Uterus (tissue), 2 donors: ENCODE data around the gene SLCO1A2.

Experiments
- POLR2A ChIP-seq, 2 donors: fragments of 450-650 bp; IDR thresholded peaks; one replicate each; pipeline ENCODE4 v1.6.1; 2016; ENCODE audit warnings: antibody characterized with exemption in 2 of 2, mild to moderate bottlenecking in 1 of 2, moderate library complexity in 1 of 2
- TF ChIP-seq, protein P1 (sequence below), 4 experiments: fragments of 200-600 bp in 2 of 4; fragments of 450-650 bp in 2 of 4; sonication (generic) in 2 of 4; IDR thresholded peaks; one replicate each; pipeline ENCODE4 v1.5.1; 2016 to 2019; ENCODE audit warnings: antibody characterized with exemption in 4 of 4, mild to moderate bottlenecking in 2 of 4, moderate library complexity in 1 of 4

DNA sequence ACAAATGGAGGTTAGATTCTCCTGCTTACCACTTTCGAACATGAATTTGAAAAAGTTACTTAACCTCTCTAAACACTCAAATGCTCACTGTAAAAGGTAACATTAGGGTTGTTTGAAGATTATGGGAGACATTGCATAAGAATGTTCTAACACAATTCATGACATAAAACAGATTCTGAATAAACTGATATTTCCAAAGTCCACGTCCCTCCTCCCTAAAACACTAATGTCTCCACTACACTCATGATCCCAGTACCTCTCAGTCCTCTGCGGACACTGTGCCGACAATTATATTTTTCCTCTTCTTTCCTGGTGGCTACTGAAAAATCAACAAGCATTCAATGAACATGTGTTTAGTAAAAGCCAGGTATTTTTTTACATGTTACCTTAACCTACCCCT is 19.2 kb upstream of the SLCO1A2 start:
- no peak for TF ChIP-seq POLR2A (IDR thresholded peaks at IDR 0.05)
- TF ChIP-seq, protein P1, sequence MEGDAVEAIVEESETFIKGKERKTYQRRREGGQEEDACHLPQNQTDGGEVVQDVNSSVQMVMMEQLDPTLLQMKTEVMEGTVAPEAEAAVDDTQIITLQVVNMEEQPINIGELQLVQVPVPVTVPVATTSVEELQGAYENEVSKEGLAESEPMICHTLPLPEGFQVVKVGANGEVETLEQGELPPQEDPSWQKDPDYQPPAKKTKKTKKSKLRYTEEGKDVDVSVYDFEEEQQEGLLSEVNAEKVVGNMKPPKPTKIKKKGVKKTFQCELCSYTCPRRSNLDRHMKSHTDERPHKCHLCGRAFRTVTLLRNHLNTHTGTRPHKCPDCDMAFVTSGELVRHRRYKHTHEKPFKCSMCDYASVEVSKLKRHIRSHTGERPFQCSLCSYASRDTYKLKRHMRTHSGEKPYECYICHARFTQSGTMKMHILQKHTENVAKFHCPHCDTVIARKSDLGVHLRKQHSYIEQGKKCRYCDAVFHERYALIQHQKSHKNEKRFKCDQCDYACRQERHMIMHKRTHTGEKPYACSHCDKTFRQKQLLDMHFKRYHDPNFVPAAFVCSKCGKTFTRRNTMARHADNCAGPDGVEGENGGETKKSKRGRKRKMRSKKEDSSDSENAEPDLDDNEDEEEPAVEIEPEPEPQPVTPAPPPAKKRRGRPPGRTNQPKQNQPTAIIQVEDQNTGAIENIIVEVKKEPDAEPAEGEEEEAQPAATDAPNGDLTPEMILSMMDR (IDR thresholded peaks at IDR 0.05): no peak
